NCI-H2227 treated with DMSO at 0.1 percent for 48 hours (cell line): ENCODE results near the gene COMT.

Source experiments
- DNase-seq: peaks from one replicate; lab custom pipeline; 2025; lab: John Stamatoyannopoulos, UW

The COMT gene

GRCh38 chr22:19957445-19957844 is 15.9 kb downstream of the COMT start:
- DNase-seq, result no peak

- DNase-seq, result no peak
These were observed 16.8 kb downstream of the COMT start for GRCh38 chr22:19958083-19959042.

DNA sequence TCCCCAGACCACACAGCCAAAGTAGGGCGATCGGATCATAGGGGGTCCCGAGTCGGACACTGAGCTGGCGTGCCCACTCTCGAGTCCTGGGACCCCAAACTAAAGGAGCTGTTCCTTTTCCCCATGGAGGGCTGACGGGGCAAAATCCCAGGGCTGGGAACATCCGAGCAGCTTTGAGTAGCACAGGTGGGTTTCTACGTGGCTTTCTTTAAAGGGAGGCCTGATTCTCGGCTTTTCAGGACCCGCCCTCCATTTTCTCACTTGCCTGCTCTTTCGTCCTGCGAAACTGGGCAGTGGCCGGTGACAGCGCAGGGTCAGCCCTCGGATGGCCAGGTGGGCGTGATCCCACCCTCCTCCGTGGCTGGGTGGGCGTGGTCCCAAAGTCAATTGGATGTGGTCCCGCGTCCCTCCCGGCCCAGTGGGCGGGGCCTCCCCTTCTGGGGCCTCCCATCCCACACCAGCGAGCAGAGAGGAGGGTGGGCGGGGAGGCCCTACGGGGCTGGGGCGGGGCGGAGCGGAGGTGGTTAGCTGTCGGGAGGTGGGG is 17.5 kb downstream of the COMT start:
- peak; percentile 71 for DNase-seq

- DNase-seq, result no peak
These were observed 18.3 kb downstream of the COMT start for GRCh38 chr22:19959587-19960490.

DNA sequence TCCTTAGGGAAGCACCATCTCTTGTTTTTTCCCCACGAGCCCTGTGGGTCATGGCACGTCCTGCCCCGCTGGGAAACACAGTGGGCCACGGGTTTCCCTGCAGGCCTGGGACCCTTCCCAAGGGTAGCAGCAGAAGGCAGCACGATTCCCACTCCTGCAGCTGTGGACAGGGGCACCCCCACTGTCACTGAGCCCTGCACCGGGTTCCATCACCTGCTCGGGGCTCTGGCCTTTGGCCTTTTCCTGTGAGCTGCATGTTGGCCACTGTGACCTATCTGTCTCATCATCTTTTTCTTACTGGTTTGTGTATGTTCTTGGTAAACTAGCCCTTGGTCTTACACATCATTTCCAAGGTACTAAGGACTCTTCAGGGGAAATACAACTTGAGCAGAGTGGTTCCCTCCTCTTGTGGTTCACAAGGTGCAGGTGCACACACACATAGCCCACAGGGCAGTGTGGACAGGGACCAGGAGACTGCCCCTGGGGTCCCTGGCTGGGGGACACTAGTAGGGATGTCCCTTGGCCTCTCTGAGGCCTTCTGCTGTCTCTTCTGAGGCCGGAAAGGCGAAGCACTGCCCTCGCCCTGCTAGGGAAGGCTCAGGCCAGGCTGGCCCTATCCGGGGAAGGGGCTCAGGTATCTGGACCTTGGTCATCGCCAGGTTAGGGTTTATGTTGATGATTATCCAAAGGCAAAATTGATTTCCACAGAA is 19.1 kb downstream of the COMT start:
- DNase-seq, result no peak

DNA sequence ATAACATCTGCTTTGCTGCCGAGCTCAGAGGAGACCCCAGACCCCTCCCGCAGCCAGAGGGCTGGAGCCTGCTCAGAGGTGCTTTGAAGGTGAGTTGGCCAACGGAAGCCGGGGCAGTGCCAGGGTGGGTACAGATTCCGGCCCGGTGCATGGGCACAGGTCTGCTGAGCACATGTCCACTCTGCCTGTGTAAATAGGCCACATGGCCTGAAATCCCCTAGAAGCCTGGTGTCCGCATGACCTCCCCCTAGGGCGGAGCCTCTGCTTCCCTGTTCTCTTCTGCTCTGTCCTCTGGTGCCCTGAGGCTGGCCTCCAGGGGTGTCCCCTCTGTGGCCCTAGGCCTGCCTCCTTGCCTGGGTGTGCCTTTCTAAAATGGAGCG is 19.6 kb downstream of the COMT start:
- no peak for DNase-seq

DNA sequence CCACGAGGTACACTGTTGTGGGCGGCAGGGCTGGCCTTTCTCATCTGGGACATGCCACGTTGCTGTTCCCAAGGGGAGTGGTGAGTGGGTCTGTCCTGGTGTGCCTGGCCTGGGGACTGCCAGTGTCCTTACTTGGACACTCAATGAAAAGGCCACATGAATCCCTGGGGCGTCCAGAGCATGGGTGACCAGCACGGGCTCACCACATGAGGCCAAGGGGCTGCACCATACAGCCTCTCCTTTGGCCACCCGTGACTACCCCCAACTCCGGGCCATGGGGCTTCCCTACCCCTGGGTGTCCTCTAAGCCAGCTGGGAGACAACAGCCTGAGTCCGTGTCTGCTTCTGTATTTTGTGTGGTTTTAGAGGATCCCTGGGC is 20.3 kb downstream of the COMT start:
- no peak for DNase-seq

- DNase-seq, result peak; percentile 13
These were observed 20.8 kb downstream of the COMT start for GRCh38 chr22:19962246-19962908.

DNA sequence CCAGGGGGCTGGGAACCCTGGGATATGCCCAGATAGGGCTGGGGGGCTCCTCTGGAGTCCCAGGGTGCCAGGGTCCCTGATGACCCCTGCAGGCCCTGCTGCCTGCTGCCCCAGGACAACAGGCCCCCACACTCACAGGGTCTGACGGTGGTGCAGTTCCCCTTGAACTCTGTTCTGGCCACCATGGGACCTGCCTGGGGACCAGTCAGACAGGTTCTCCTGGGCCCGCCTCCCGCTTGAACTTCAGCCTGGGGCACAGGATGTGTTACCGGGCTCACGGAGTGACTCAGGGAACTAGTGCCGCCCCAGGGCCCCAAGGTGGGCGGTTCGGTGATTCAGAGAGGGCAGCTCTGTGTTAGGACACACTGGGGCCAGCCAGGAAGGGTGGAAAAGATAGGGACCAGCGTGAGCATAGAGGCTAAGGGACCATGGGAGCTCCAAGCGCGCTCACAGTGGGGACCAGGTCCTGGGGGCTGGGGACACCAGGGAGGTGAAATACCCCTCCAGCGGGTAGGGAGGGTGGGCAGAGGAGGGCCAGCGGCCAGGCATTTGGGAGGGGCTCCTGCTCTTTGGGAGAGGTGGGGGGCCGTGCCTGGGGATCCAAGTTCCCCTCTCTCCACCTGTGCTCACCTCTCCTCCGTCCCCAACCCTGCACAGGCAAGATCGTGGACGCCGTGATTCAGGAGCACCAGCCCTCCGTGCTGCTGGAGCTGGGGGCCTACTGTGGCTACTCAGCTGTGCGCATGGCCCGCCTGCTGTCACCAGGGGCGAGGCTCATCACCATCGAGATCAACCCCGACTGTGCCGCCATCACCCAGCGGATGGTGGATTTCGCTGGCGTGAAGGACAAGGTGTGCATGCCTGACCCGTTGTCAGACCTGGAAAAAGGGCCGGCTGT is 21.6 kb downstream of the COMT start:
- no peak for DNase-seq

DNA sequence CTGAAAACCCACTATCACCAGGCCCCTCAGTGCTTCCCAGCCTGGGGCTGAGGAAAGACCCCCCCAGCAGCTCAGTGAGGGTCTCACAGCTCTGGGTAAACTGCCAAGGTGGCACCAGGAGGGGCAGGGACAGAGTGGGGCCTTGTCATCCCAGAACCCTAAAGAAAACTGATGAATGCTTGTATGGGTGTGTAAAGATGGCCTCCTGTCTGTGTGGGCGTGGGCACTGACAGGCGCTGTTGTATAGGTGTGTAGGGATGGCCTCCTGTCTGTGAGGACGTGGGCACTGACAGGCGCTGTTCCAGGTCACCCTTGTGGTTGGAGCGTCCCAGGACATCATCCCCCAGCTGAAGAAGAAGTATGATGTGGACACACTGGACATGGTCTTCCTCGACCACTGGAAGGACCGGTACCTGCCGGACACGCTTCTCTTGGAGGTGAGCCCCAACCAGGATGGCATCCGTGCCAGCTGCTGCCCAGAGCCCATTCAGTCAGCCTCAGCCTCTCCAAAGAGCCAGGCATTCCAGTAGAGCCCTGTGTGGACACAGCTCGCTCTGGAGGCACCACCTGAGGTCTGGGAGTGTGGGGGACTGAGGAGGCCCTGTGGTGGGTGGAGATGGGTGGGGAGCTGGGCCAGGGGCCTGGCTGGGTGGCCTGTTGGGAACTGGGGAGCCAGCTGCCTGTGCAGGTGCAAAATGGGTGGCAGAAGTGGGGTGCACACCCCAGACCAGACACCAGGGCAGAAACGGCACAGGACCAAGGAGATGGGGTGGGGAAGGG is 22.5 kb downstream of the COMT start:
- DNase-seq, result no peak

- DNase-seq, result no peak
These were observed 23.3 kb downstream of the COMT start for GRCh38 chr22:19964701-19965386.

DNA sequence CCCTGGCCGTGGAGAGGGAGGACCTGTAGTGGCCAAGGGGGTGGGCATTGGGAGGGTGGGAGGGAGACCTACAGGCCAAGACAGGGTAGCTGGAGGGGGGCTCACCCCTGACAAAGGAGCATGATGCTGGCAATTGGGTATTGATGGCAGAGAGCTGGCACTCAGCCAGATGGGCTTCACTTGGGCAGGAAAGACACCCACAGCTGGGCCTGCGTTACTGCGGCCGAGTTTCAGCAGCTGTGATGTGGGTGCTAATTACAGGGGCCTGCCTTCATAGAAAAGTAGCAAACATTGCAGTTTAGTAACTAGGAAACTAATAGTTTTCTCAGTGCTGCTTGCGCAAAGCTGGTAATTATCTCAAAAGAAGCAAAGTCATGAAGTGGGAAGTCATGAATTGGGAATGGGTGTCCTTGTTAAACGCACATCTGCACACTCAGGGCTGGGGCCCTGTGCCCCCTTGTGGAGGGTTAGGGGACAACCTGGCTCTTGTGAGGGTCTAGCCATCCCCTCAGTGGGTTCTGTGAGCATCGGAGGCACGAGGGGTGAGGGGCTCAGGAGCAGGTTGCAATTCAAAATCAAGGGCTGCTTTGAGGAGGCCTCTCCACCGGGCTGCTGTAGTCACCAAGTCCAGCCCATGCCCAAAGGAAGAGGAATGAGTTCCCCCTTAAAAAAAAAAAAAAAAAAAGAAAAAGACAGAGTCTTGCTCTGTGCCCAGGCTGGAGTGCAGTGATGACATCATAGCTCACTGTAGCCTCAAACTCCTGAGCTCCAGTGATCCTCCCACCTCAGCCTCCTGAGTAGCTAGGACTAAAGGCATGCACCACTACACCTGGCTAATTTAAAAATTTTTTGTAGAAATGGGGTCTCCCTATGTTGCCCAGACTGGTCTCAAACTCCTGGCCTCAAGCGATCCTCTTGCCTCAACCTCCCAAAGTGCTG is 24.5 kb downstream of the COMT start:
- peak; percentile 83 for DNase-seq

- no peak for DNase-seq
These were observed 25.6 kb downstream of the COMT start for GRCh38 chr22:19966908-19967750.

DNA sequence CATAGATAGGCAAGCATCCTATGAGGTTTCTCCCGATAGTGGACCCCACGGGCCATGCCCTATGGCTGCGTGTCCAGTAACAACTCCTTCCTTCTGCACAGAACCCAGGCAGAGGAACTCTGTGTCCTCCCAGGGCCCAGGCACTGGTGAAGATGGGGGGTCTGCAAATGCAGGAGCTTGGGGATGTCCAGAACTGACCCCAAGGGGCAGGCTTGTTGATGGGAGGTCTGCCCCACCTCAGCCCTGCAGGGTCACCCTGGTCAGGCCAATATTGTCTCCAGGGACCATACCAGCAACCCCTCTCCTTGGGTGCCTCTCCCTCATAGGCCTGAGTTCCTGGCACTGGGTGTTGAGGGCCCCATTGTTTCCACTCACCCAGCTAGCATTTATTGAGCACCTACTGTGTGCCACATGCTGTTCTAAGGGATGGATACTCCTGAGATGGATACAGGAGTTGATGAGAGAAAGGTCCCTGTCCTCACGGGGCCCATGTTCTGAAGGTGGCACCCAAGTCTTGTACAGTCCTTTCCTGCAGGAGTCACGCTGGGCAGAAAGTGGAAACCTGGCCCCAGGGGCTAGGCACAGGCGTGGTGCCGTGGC is 26.4 kb downstream of the COMT start:
- DNase-seq, result no peak

- DNase-seq, result no peak
These were observed 26.9 kb downstream of the COMT start for GRCh38 chr22:19968450-19968891.
